HFFc6 (cell line): Measurements from ENCODE around the gene C3orf62. TPM values are rescaled to one million over a fixed set of nuclear protein-coding genes. Genes with fewer than 3 reads are reported as not detected.
A peak's percentile ranks its signal among the peaks of the same experiment; 100 is the strongest.

ENCODE experiments used
- DNase-seq: peaks from one replicate; pipeline ENCODE4 v3.0.0-alpha.2; 2018
- H3K27ac Mint-ChIP-seq: 2 replicates; pipeline ENCODE4 v1.8.0; 2020; ENCODE audit warnings: mild to moderate bottlenecking, mixed read lengths
- H3K27me3 Mint-ChIP-seq: 2 replicates; pipeline ENCODE4 v1.8.0; 2021; ENCODE audit warnings: mild to moderate bottlenecking, moderate library complexity, mixed read lengths; ENCODE audit not compliant: insufficient read depth
- H3K36me3 Mint-ChIP-seq: 2 replicates; pipeline ENCODE4 v1.8.0; 2021; ENCODE audit warnings: low read depth, mixed read lengths
- H3K4me1 Mint-ChIP-seq: 2 replicates; pipeline ENCODE4 v1.8.0; 2020; ENCODE audit warnings: low read depth, mixed read lengths
- H3K4me3 Mint-ChIP-seq: 2 replicates; pipeline ENCODE4 v1.8.0; 2020; ENCODE audit warnings: mild to moderate bottlenecking, moderate library complexity, mixed read lengths
- H3K9me3 Mint-ChIP-seq: 2 replicates; pipeline ENCODE4 v1.8.0; 2020; ENCODE audit warnings: mild to moderate bottlenecking, mixed read lengths
- total RNA-seq, 6 experiments: library from RNA; stranded (reverse); fragmentation: NEBNext Ultra II Directional; extraction: Animal tissue kit (Norgen Biotek cat#: 25700); gene quantifications; 2 replicates in 1 of 6; 3 replicates in 5 of 6; pipeline ENCODE4 v1.2.3, GENCODE V29; 2021
- TF ChIP-seq, protein P1 (sequence below): fragments of 200-600 bp; sonication (generic); IDR thresholded peaks from 2 replicates; pipeline ENCODE4 v1.5.0; 2021; ENCODE audit warnings: antibody characterized with exemption, mild to moderate bottlenecking

The C3orf62 gene
- total RNA-seq, 6 experiments from 2014 or later: 2.4 to 3.5 (median 2.9) TPM

DNA sequence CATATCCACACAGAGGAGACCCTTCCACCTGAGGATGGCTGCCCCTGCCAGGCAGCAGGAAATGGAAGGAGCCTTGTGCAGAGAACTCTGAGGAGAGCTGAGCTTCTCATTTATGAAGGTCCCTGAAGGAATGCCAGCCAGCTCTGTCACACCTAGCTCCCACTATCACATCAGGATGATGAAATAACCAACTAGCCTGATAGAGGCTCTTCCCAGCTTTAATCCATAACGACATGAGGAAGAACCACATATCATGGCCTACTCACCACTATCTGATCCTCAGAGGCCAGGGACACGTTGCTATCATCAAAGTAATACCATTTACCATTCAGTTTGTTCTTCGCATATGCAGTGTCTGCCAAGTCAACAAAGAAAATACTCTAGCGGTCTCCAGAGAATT is 1.5 kb upstream of the C3orf62 start:
- no peak for DNase-seq
- no peaks in the 10 kb centered on the region; the same call in 1 of the 2 replicates for H3K27me3 Mint-ChIP-seq
- peak overlapping the region; percentile 89; the same call in 1 of the 2 replicates for H3K27ac Mint-ChIP-seq
- H3K9me3 Mint-ChIP-seq: no peaks in the 10 kb centered on the region
- H3K4me1 Mint-ChIP-seq: peaks cover 32% of the 10 kb centered on the region
- no peak overlapping the region for H3K4me3 Mint-ChIP-seq
- TF ChIP-seq, protein P1, sequence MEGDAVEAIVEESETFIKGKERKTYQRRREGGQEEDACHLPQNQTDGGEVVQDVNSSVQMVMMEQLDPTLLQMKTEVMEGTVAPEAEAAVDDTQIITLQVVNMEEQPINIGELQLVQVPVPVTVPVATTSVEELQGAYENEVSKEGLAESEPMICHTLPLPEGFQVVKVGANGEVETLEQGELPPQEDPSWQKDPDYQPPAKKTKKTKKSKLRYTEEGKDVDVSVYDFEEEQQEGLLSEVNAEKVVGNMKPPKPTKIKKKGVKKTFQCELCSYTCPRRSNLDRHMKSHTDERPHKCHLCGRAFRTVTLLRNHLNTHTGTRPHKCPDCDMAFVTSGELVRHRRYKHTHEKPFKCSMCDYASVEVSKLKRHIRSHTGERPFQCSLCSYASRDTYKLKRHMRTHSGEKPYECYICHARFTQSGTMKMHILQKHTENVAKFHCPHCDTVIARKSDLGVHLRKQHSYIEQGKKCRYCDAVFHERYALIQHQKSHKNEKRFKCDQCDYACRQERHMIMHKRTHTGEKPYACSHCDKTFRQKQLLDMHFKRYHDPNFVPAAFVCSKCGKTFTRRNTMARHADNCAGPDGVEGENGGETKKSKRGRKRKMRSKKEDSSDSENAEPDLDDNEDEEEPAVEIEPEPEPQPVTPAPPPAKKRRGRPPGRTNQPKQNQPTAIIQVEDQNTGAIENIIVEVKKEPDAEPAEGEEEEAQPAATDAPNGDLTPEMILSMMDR: no peak
- peaks cover 33% of the 10 kb centered on the region for H3K36me3 Mint-ChIP-seq

DNA sequence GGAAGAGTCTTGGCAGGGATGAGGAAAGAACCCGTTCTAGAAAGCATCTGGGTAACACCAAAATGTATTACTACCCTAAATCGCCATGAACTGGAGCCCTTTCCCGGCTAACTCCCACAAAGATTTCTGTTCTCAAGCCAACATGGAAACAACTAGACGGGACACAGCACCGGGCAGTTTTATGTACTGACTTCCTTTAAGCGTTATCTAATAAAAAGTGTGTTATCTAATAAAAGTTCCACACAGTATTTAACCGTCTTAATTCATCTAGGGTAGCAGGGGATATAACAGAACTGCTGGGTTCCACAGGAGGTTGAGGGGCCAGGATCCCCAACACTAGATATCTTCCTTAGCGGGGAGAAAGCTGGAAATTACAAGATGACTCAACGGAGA is 347 bp upstream of the C3orf62 start:
- Mint-ChIP-seq H3K4me3 (peak overlapping the region; percentile 81), H3K4me1 (peaks cover 32% of the 10 kb centered on the region), H3K36me3 (peaks cover 36% of the 10 kb centered on the region), H3K27ac (peak overlapping the region; percentile 89), H3K9me3 (no peaks in the 10 kb centered on the region), H3K27me3 (no peaks in the 10 kb centered on the region; the same call in 1 of the 2 replicates)
- no peak for DNase-seq
- TF ChIP-seq, protein P1: no peak

DNA sequence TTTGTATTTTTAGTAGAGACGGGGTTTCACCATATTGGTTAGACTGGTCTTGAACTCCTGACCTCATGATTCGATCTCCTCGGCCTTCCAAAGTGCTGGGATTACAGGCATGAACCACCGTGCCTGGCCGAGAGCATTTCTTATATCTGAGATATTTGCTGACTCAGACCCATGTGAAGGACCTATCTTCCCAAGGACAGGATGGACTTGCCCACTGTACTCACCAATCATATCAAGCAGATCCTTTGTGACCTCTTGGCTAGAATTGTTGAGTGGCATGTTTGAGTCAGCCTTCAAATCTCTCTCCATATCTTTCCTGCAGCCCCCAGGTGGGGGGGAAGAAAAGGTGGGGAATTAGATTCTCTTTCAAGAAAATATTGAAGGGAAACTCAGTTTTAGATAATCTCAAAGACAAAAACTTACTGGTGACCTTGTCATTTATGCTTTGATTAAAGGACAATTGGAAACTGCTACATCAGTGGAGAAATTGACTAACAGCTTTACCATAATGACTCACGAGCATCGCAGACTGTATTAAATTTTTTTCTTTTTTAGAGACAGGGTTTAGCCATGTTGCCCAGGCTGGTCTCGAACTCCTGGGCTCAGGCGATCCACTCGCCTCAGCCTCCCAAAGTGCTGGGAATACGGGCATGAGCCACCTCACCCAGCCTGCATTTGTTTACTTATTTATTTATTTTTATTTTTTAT is 3.1 kb downstream of the C3orf62 start:
- H3K27me3 Mint-ChIP-seq: no peaks in the 10 kb centered on the region; the same call in 1 of the 2 replicates
- no peak for DNase-seq
- no peaks in the 10 kb centered on the region for H3K9me3 Mint-ChIP-seq
- H3K4me1 Mint-ChIP-seq: peaks cover 28% of the 10 kb centered on the region
- no peak overlapping the region for H3K4me3 Mint-ChIP-seq
- TF ChIP-seq, protein P1: no peak
- H3K27ac Mint-ChIP-seq: no peak overlapping the region
- H3K36me3 Mint-ChIP-seq: peaks cover 33% of the 10 kb centered on the region

DNA sequence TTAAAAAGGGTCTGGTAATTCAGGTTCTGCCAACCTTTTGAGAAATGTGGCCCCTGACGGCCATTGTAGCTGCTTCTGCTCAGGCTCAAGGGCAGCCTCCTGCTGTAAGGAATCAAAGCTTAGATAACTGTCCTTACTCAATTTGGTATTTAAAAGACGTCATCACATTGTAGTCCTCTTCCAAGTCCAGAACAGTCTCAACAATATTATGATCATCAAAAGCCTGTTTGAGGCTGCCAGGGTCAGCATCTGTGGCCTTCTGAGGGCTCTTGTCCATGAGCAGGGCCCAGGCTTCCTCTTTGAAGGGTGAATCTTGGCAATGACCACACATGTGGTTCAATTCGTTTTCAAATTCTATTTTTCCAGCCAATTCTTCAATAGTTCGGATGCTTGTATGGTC is 6.0 kb downstream of the C3orf62 start:
- Mint-ChIP-seq H3K4me1 (peaks cover 5% of the 10 kb centered on the region), H3K4me3 (no peak overlapping the region), H3K27me3 (no peaks in the 10 kb centered on the region), H3K27ac (no peak overlapping the region), H3K36me3 (peaks cover 23% of the 10 kb centered on the region), H3K9me3 (no peaks in the 10 kb centered on the region)
- TF ChIP-seq, protein P1: no peak
- DNase-seq: no peak

DNA sequence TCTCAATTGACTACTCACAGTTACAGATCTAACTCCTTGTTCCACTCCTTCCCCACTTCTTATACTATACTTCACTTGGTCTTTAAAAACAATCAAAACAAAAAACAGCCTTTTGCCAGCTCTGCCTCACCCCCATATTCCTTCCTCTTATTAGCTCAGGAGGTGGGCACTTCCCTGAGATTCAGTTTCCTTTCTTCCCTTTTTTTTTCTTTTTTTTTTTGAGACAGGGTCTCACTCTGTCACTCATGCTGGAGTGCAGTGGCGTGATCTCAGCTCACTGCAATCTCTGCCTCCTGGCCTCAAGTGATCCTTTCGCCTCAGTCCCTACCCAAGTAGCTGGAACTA is 6.9 kb downstream of the C3orf62 start:
- Mint-ChIP-seq H3K4me3 (no peak overlapping the region), H3K27ac (no peak overlapping the region), H3K36me3 (peaks cover 19% of the 10 kb centered on the region), H3K4me1 (no peaks in the 10 kb centered on the region), H3K9me3 (no peaks in the 10 kb centered on the region), H3K27me3 (no peaks in the 10 kb centered on the region)
- TF ChIP-seq, protein P1: no peak
- no peak for DNase-seq
